ENCODE measurements around the gene TBC1D10B. TPM values are rescaled to one million over a fixed set of nuclear protein-coding genes. Genes with fewer than 3 reads are reported as not detected.
A peak's percentile ranks its signal among the peaks of the same experiment; 100 is the strongest.

Gene TBC1D10B, protein sequence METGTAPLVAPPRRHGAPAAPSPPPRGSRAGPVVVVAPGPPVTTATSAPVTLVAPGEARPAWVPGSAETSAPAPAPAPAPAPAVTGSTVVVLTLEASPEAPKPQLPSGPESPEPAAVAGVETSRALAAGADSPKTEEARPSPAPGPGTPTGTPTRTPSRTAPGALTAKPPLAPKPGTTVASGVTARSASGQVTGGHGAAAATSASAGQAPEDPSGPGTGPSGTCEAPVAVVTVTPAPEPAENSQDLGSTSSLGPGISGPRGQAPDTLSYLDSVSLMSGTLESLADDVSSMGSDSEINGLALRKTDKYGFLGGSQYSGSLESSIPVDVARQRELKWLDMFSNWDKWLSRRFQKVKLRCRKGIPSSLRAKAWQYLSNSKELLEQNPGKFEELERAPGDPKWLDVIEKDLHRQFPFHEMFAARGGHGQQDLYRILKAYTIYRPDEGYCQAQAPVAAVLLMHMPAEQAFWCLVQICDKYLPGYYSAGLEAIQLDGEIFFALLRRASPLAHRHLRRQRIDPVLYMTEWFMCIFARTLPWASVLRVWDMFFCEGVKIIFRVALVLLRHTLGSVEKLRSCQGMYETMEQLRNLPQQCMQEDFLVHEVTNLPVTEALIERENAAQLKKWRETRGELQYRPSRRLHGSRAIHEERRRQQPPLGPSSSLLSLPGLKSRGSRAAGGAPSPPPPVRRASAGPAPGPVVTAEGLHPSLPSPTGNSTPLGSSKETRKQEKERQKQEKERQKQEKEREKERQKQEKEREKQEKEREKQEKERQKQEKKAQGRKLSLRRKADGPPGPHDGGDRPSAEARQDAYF
- total RNA-seq: 10 to 100 TPM; 12.7 to 14.7 TPM
- polyA plus RNA-seq (2013, experiment 1 of 2): 24.2 TPM
- polyA plus RNA-seq (2013, experiment 2 of 2): 26.3 TPM
- total RNA-seq: 18.6 to 92.1 (median 58.9) reads per million in 172 experiments

DNA sequence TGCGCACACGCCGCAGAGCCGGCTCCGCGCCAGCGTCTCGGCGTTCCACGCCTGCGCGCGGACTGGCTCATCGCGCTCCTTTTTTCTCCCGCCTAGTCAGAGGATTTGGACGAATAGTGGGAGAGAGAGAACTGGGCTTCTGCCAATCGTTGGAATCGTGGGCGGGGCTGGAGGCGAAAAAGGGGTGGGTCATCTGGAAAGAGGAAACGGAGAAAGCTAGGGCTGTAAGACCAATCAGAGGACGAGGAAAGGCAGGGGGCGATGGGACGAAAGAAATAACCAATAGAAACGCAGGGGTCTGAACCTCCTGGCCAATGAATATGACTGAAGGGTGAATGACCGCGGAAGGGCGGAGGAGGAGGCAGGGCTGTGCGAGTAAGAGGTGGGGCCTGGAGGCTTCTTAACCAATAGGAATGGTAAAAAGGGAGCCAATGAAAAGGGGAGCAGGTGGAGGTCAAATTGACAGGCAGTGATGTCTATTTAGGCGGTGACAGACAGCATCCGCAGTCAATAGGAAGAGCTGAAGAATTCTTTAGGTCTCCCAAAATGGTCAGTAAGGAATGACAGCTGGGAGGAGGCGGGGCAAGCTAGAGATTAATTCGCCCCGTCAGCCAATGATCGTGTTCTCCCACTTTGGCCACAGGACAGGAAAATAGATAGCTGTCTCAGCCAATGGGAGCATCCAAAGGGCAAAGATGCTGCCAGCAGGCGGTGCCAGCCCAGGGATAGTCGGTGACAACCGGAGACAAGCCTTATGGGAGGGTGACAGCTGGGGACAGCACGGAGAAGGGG, at the start of gene TBC1D10B:
TBC1D10B (minus strand) TSS at position 39 of the 792 bp plus-strand sequence. CDS start 311 bp downstream, outside the sequence.
- ChIA-PET POLR2A (interaction anchor here (0.7 to 6.0 kb wide), 30 partner anchors 10 to 563 kb away, joined by 3 to 153 read pairs (median 6); partner anchors contain the start of genes ALDOA, CD2BP2, CORO1A and DCTPP1), CTCF (interaction anchor here (0.8 to 2.7 kb wide), 10 partner anchors 9 to 304 kb away, joined by 3 to 19 read pairs (median 6); partner anchors contain the start of genes CD2BP2, DCTPP1, SEPTIN1 and ZNF48)
- Histone ChIP-seq H3K36me3 (ENCODE audit: insufficient read depth, low read length) (peaks cover 10% of the 10 kb centered on the region), H3K9me3 (ENCODE audit: control insufficient read depth in 1 of 2, insufficient read depth in 1 of 2, low read length in 2 of 2) (no peaks in the 10 kb centered on the region), H3K27me3 (ENCODE audit: control insufficient read depth in 1 of 2, insufficient read depth in 2 of 2, low read length in 2 of 2) (no peaks in the 10 kb centered on the region), H3K27ac (ENCODE audit: low read depth in 1 of 2, low read length in 2 of 2) (peak within 1 kb of the TSS; percentile 59 to 78), H3K4me1 (ENCODE audit: insufficient read depth, low read length) (peaks cover 49% of the 10 kb centered on the region), H3K4me3 (ENCODE audit: low read length) (peak within 1 kb of the TSS; percentile 77)
- Mint-ChIP-seq H3K27me3 (no peaks in the 10 kb centered on the region), H3K4me1 (ENCODE audit: low read depth) (peaks cover 51% of the 10 kb centered on the region), H3K4me3 (peak within 1 kb of the TSS; percentile 93), H3K27ac (peak within 1 kb of the TSS; percentile 82), H3K9me3 (no peaks in the 10 kb centered on the region), H3K36me3 (ENCODE audit: low read depth) (peaks cover 16% of the 10 kb centered on the region)
- ATAC-seq (ENCODE audit: poor library complexity) (peak; percentile 84), DNase-seq (peak; percentile 97 to 100 (median 99))
- intact Hi-C loops (cut with DNase I, micrococcal nuclease): loop anchor here (1.0 to 10.0 kb wide), 7 partner anchors 8 to 554 kb away; partner anchors contain the start of genes CD2BP2 (in 2 of the 2), FBRS (in 1 of the 2), FBXL19 (in 1 of the 2) and ZNF771 (in 1 of the 2)
- TF ChIP-seq, protein P1, sequence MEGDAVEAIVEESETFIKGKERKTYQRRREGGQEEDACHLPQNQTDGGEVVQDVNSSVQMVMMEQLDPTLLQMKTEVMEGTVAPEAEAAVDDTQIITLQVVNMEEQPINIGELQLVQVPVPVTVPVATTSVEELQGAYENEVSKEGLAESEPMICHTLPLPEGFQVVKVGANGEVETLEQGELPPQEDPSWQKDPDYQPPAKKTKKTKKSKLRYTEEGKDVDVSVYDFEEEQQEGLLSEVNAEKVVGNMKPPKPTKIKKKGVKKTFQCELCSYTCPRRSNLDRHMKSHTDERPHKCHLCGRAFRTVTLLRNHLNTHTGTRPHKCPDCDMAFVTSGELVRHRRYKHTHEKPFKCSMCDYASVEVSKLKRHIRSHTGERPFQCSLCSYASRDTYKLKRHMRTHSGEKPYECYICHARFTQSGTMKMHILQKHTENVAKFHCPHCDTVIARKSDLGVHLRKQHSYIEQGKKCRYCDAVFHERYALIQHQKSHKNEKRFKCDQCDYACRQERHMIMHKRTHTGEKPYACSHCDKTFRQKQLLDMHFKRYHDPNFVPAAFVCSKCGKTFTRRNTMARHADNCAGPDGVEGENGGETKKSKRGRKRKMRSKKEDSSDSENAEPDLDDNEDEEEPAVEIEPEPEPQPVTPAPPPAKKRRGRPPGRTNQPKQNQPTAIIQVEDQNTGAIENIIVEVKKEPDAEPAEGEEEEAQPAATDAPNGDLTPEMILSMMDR (IDR thresholded peaks at IDR 0.05): peak; percentile 27

DNA sequence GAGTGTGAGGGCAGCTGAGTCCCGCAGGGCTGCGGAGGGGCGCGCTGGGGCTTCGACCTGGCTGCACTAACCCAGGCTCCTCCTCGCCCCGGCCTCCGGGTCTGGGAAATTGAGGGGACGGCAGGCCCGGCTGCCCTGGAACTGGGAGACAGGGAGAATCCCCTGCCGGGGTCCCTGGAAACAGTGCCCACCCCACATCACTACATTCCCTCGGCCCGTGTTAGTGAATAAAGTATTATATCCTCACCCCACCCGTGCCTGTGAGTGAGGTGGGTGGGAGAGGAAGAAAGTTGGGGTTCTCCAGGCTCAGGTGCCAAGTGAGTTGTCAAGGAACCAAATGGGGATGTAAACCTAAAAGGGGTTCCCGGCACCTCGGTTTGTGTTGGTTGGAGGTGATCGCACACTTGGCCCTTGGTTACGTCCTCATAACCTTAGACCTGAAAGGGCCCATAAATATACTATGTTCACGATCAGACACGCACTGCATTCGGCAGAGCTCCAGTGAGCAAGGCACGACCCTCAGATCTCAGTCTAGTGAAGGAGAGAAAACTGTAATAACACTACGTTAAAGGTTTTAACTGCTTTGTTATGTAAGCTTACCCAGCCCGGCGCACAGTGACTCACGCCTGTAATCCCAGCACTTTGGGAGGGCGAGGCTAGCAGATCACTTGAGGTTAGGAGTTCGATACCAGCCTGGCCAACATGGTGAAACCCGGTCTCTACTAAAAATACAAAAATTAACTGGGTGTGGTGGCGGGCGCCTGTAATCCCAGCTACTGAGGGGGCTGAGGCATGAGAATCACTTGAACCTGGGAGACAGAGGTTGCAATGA, 48.3 kb upstream of the TBC1D10B start:
- H3K9me3 ChIP-seq (ENCODE audit: control insufficient read depth in 1 of 2, insufficient read depth in 1 of 2, low read length in 2 of 2): no peaks in the 10 kb centered on the region
- H3K4me3 ChIP-seq (ENCODE audit: low read length): peak overlapping the region; percentile 53
- TF ChIP-seq, protein P1 (IDR thresholded peaks at IDR 0.05): no peak
- DNase-seq (peak in 1 of 14 experiments; percentile 33), ATAC-seq (ENCODE audit: poor library complexity) (no peak)
- POLR2A ChIA-PET: interaction anchor here (0.5 to 4.9 kb wide), 54 partner anchors 8 to 767 kb away, joined by 3 to 119 read pairs (median 6); partner anchors contain the start of genes ALDOA, CD2BP2, CORO1A and DCTPP1
- H3K27me3 Mint-ChIP-seq: no peaks in the 10 kb centered on the region
- H3K27me3 ChIP-seq (ENCODE audit: control insufficient read depth in 1 of 2, insufficient read depth in 2 of 2, low read length in 2 of 2): no peaks in the 10 kb centered on the region
- peaks cover 16% of the 10 kb centered on the region for H3K4me1 ChIP-seq (ENCODE audit: insufficient read depth, low read length)
- CTCF ChIA-PET: interaction anchor here (0.7 to 2.3 kb wide), 8 partner anchors 9 to 276 kb away, joined by 3 to 13 read pairs (median 4); partner anchors contain the start of genes DCTPP1, ZNF48 and ZNF771
- peaks cover 21% of the 10 kb centered on the region for H3K4me1 Mint-ChIP-seq (ENCODE audit: low read depth)
- no peaks in the 10 kb centered on the region for H3K9me3 Mint-ChIP-seq
- H3K27ac ChIP-seq (ENCODE audit: low read depth in 1 of 2, low read length in 2 of 2): peak overlapping the region; percentile 73
- H3K36me3 Mint-ChIP-seq (ENCODE audit: low read depth): peaks cover 34% of the 10 kb centered on the region
- H3K27ac Mint-ChIP-seq: peak overlapping the region; percentile 86
- intact Hi-C loops (cut with DNase I, micrococcal nuclease): loop anchor here in 1 of 2 experiments (10.0 kb wide), 2 partner anchors 324 to 354 kb away; partner anchors contain the start of genes ALDOA, TBX6 and YPEL3
- peak overlapping the region; percentile 72 for H3K4me3 Mint-ChIP-seq
- H3K36me3 ChIP-seq (ENCODE audit: insufficient read depth, low read length): peaks cover 15% of the 10 kb centered on the region

All from CD4-positive, alpha-beta T cell (primary cell).